ENCODE measurements around the gene MOGAT3.

Gene MOGAT3

GRCh38 chr7:101200862-101201599, at the start of gene MOGAT3:
Gene MOGAT3 (minus strand): TSS chr7:101201036. CDS start chr7:101200854, 182 bp downstream.
- TF ChIP-seq GATA2 (IDR thresholded peaks at IDR 0.05; ENCODE audit: low read depth, low read length) = no peak
- no peak for TF ChIP-seq GATA3 (IDR thresholded peaks at IDR 0.05; ENCODE audit: low read depth, low read length)

GRCh38 chr7:101250324-101250723, 49.5 kb upstream of the MOGAT3 start:
- TF ChIP-seq GATA3 (IDR thresholded peaks at IDR 0.05; ENCODE audit: low read depth, low read length) = no peak
- TF ChIP-seq GATA2 (IDR thresholded peaks at IDR 0.05; ENCODE audit: low read depth, low read length) = no peak

DNA sequence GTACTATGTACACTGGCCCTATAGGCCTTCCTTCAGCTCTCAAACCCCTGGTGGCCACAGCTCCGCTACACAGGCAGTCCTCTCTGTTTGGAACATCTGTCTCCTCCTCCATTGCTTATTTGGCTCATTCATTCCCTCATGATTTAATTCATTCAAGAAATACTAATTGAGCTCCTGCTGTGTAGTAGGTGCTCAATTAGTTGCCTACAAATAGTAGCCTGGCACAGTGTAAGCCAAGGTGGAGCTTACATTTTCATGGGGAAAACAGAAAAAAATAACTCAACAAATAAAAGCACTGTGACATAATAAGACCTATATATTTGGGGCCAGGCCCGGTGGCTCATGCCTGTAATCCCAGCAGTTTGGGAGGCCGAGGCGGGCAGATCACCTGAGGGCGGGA, 47.4 kb upstream of the MOGAT3 start:
- TF ChIP-seq GATA3 (IDR thresholded peaks at IDR 0.05; ENCODE audit: low read depth, low read length) (no peak), GATA2 (IDR thresholded peaks at IDR 0.05; ENCODE audit: low read depth, low read length) (no peak)

GRCh38 chr7:101245147-101245668, 44.4 kb upstream of the MOGAT3 start:
- TF ChIP-seq GATA2 (IDR thresholded peaks at IDR 0.05; ENCODE audit: low read depth, low read length) (no peak), GATA3 (IDR thresholded peaks at IDR 0.05; ENCODE audit: low read depth, low read length) (no peak)

- TF ChIP-seq GATA2 (IDR thresholded peaks at IDR 0.05; ENCODE audit: low read depth, low read length) (no peak), GATA3 (IDR thresholded peaks at IDR 0.05; ENCODE audit: low read depth, low read length) (no peak)
These were observed 43.7 kb upstream of the MOGAT3 start, which contains the start of gene FIS1 for GRCh38 chr7:101244375-101245146. Gene FIS1 (minus strand): TSS chr7:101245081. CDS start chr7:101245004, 77 bp downstream.

DNA sequence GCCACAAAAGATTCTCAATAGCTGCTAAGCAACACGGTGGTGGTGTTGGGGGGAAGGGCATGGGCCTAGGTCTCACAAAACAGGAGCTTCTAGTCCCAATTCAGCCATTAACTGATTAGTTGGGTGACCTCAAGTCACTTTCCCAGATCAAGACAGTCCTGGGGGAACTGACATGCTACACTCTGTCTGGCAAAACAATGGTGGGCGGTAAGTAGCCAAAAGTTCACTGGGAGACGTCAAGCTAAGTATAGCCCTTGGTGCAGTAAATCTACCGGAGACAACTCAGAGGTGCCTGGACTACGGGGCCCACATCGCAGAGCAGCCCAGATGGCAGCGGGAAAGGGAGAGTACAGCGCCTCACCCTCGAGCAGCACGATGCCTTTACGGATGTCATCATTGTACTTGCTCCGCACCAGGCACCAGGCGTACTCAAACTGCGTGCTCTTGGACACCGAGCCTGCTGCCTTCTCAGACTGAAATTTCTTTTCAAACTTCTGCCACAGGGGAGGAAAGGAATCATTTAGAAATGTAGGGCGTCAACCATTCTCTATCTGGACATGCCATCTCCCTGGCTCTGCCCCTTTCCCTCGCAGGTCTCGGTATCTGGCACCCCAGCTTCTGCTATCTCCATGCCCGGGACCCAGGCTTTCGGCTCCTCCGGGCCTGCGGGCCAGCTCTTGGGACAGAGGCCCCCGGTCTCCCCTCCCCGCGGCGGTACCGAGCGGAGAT, 43.0 kb upstream of the MOGAT3 start:
- TF ChIP-seq GATA3 (IDR thresholded peaks at IDR 0.05; ENCODE audit: low read depth, low read length) (no peak), GATA2 (IDR thresholded peaks at IDR 0.05; ENCODE audit: low read depth, low read length) (peak; percentile 87)

DNA sequence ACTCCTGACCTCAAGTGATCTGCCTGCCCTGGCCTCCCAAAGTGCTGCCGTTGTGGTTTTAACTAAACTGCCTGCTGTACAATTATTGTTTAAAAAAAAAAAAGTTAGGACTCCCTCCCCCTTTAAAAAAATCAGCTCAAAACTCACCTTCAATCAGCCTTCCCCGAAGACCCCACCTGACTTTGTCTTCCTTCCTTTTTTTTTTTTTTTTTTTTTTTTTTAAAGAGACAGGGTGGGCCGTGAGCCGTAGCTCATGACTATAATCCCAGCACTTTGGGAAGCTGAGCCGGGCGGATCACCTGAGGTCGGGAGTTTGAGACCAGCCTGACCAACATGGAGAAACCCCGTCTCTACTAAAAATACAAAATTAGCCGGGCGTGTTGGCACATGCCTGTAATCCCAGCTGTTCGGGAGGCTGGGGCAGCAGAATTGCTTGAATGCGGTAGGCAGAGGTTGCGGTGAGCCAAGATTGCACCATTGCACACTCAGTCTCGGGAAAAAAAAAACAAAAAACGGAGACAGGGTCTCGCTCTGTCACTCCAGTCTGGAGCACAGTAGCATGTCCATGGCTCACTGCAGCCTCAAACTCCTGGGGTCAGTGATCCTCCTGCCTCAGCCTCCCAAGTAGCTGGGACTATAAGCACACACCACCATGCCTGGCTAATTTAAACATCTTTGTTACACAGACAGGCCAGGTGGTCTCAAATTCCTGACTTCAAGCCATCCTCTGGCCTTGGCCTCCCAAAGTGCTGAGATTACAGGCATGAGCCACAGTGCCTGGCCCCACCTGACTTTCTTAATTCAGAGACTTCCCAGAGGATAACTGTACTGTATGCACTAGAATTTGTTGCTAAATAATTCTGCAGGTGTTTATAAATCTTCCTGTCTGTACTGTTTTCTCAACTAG, 40.9 kb upstream of the MOGAT3 start:
- TF ChIP-seq GATA2 (IDR thresholded peaks at IDR 0.05; ENCODE audit: low read depth, low read length) (no peak), GATA3 (IDR thresholded peaks at IDR 0.05; ENCODE audit: low read depth, low read length) (no peak)

DNA sequence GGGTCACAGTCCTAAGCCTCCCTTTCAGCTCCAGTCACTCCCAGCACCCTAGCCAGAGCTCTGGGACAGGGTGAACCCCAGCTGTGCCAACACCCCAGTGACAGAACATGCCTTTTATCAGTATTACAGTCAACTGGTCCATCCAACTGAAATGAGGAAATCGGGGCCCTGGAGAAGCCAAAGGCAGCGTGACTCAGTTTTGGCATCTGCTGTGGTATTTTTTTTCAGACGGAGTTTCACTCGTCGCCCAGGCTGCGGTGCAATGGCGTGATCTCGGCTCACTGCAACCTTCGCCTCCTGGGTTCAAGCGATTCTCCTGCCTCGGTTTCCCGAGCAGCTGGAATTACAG, 40.2 kb upstream of the MOGAT3 start:
- TF ChIP-seq GATA3 (IDR thresholded peaks at IDR 0.05; ENCODE audit: low read depth, low read length) (no peak), GATA2 (IDR thresholded peaks at IDR 0.05; ENCODE audit: low read depth, low read length) (no peak)

DNA sequence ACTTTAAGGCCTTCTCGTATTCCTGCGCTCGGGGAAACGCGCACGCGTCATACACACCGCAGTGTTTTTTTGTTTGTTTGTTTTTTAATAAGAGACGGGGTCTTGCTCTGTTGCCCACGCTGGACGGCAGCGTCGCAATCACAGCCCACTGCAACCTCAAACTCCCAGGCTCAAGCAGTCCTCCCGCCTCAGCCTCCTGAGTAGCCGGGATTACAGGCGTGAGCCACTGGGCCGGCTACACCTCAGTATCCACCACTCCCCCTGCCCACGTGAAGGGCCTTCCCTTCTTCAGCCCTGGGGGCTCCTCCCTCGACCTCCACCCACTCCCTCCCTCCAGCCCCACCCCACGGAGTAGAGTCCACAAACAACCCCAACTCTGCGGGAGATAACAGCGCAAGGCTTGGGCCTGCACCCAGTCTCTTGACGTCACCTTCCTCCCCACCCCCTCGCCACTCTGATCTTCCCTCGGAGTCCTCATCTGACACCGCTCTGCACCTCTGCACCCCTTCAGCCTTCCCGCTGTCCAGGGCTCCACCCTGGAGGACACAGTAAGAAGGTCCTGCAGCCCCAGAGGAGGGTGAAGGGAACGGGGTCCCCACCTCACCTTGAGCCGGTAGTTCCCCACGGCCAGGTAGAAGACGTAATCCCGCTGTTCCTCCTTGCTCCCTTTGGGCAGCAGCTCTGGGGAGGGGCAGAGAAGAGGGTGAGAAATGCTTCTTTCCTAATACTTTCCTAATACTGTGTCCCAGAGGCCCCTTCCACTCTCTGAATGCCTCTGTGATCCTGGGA, 39.6 kb upstream of the MOGAT3 start:
- no peak for TF ChIP-seq GATA2 (IDR thresholded peaks at IDR 0.05; ENCODE audit: low read depth, low read length)
- no peak for TF ChIP-seq GATA3 (IDR thresholded peaks at IDR 0.05; ENCODE audit: low read depth, low read length)

GRCh38 chr7:101239951-101240220, 39.0 kb upstream of the MOGAT3 start:
- TF ChIP-seq GATA2 (IDR thresholded peaks at IDR 0.05; ENCODE audit: low read depth, low read length) (no peak), GATA3 (IDR thresholded peaks at IDR 0.05; ENCODE audit: low read depth, low read length) (no peak)

DNA sequence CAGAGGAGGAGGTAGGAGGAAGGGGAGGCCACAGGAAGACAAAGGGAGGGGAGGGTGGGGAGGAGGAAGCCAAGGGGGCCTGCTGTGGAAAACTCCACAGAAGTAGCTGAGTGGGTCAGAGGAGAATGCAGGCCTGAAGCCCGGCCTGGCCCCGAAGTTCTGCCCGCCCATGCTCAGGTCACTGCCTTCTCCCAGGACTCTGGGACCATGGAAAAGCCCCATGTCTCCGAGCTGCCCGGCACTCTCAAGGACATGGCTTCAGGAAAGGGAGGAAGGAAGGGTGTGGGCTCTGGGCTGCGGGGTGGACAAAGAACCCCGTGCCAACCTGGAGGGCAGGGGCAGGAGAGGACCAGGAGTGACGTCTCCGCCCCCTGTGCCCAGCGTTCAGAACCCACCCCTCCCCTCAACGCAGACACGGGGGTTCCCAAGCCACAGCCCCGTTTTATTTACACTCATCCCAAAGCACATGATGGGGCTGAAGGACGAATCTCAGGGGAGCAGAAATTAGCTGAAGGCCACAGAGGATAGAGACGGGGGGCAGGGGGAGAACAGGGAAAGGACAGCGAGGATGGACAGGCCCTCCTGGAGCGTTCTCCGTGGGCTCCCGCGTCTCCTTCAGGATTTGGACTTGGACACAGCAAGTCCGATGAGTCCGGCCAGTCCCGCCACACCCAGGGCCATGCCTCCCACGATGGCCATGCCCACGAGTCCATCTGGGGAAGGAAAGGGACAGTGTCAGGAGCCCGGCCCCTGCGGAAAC, 38.5 kb upstream of the MOGAT3 start:
- TF ChIP-seq GATA3 (IDR thresholded peaks at IDR 0.05; ENCODE audit: low read depth, low read length) (no peak), GATA2 (IDR thresholded peaks at IDR 0.05; ENCODE audit: low read depth, low read length) (no peak)

Measured in SH-SY5Y (cell line).